Stimulated activated CD4-positive, alpha-beta T cell treated with anti-CD3 and anti-CD28 coated beads, Interleukin-12 subunit alpha, Interleukin-12 subunit beta, amount 100 ng/mL, for 4 hours (primary cell): Measurements from ENCODE around the gene SYN1.
A peak's percentile ranks its signal among the peaks of the same experiment; 100 is the strongest.

Experiments used
- DNase-seq: peaks from one replicate; pipeline ENCODE4 v3.0.0-alpha.2; 2020

SYN1 gene

DNA sequence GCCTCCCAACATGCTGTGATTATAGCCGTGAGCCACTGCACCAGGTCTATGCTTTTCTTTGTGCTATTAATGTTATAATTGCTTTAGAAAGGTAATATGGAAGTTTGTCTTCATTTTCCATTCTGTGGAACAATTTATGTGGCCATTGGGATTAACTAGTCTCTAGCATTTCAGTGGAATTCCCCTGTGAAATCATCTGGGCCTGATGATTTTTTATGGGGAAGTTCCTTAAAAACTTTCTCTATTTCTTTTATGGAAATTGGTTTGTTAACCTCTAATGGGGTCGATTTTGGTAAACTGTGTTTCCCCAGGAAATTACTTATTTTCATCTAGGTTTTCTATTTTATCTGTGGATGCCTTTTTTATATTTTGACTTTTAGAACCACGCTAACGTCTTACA, 26.1 kb downstream of the SYN1 start:
- no peak for DNase-seq

DNA sequence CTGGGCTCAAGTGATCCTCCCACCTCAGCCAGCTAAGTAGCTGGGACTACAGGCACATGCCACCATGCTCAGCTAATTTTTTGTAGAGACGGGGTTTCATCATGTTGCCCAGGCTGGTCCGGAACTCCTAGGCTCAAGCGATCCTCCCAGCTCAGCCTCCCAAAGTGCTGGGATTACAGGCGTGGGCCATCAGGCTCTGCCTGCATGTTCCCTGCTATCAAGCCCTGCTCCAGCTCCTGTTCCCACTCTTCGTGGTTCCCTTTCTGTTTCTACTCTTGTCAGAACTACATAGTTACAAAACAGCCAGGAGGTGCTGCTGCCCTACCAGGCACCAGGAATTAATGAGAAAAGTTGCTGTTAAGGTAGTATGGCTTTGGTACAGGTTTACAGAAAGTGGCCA, 28.7 kb downstream of the SYN1 start:
- no peak for DNase-seq

DNA sequence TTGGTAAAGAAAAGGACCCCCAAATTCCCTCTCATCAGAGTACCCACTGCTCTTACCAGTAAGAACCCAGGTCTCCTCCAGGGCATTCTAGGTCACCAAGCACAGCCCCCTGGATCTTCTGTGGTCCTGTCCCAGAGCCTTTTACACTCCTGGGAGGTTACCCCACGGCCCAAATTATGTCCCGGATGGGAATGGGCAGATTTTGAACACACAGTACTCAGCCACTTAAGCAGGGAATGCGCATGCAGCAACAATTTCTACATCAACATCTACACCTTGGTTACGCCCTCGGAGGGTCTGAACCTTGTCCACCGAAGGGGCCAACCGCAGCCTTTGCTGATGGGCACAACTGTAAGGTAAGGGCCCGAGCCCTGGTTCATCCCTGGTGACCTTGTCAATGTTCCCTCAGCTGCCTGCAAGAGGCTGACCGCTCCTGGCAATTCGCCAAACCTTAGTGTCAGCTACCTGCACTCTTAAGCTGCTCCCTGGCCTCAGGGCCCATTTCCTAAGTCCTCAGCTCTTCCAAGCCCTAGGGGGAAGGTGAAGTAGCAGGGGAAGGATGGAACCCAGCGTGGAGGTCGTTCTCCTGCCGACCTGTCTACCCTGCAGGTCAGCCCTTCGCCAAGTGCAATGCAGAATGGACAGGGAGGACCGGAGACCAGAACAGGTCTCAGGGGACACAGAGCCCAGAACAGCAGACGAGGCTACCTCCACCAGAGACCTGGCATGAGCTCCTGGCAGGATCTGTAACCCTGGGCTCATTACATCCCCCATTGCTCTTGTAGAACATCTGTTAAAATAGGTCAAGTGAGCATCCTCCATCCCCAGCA, 31.5 kb downstream of the SYN1 start:
- DNase-seq, result no peak

DNA sequence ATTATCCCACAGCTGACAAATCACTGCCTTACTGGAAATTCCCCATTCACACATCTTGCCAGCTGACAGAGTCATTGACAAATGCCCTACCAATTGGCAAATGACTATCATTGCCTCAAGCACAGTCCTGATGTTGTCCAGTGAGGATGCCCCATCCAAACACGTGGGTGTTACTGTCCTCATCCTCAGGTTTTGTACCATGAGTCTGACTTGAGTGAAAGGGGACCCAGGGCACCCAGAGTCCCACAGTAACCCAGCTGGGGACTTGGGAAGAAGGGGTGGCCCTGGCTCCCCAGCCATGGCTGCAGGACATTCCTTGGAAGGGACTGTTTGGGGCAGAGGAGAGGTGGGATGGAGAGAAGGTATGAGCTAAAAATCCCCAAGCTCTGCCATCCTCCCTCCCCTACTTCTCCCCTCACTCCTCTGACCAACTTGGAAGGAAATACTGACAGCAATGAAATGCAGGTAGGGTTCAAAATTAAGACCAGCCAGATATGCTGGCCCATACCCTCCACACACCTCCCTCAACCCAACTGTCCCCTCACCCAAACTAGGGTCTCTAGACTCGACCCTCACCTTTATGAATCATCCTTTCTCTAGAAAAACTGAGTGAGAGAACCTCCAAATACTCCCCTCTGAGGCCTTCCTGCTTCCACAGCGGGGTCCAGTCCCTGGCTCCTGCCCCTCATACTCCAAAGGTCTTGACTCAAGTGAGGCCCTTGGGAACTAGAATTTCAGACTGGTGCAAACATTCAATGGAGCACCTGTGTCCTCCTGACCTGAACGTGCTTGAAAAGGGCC, 32.4 kb downstream of the SYN1 start:
- DNase-seq, result no peak

DNA sequence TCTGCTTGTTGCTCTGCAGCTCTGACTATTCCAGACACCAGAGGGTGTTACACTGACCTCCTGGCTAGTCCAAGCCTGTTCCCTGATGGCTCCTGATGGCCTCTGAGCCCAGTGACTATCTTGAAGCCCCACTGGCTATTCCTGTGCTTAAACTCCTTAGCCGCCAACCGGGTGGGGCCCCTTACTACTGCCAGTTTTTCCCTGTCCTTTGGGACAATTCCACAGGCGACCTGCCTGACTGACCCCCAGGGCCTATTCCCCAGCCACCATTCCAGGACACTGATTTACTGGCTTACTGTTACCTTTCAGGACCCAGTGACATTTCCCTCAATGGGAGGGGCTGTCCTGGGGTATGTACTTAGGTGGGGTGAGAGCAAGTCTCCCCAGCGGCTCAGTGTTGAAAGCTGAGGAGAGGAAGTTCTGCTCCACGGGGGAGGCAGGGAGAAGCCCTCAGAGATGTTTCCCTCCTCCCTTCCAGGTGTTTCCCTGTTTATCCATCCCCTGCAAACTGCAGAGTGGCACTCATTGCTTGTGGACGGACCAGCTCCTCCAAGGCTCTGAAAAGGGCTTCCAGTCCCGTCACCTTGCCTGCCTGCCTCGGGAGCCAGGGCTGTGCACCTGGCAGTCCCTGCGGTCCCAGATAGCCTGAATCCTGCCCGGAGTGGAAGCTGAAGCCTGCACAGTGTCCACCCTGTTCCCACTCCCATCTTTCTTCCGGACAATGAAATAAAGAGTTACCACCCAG, 33.4 kb downstream of the SYN1 start:
- no peak for DNase-seq

DNA sequence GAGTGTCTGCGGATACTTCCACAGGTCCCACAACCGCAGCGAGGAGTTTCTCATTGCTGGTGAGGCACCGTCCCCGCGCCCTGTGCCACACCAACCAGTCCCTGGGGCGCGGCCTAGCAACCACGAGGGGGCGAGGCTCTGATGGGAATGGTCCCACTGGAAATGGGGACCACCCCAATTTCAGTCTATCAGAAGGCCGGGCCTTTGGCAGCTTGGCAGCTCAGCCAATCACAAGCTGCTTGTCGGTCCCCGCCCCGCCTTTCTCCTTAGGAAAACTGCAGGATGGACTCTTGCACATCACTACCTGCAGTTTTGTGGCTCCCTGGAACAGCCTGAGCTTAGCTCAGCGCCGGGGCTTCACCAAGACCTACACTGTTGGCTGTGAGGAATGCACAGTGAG, 34.4 kb downstream of the SYN1 start:
- no peak for DNase-seq

DNA sequence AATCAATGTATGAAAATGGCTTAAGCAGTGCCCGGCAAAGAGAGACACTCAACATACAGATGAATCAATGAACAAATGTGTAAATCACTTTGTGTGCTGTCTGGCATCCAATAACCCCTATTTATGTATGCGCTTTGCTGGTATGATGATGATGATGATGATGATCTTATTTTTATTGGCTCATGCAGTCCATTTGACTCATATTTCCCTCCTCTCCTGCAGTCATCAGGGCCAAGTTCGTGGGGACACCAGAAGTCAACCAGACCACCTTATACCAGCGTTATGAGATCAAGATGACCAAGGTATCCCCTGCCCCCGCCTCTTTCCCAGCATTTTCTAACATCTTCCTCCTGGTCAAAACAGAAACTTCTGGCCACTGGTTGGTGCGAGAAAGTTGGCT, 34.9 kb downstream of the SYN1 start:
- no peak for DNase-seq

DNA sequence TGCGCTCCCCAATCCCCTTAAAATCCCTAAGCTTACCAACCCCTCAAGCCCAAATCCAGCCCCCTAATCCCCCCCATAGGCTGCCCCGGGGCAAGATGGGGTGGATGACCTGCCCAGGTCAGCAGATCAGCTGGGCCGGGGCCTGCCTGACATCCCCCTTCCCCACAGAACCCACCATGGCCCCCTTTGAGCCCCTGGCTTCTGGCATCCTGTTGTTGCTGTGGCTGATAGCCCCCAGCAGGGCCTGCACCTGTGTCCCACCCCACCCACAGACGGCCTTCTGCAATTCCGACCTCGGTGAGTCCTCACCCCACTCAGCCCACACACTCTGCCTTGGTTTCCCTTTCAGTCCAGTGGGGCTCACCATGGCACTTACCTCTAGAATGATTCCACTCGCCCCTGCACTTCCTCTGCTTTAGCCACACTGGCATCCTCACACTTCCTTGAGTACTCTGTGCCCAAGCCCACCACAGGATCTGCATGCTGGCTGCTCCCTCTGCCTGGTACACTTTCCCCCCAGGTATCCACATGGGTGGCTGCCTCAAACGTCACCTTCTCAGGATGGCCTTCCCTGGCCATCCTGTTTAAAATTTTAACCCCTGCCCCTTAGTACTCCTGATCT, 36.3 kb downstream of the SYN1 start:
- no peak for DNase-seq

DNA sequence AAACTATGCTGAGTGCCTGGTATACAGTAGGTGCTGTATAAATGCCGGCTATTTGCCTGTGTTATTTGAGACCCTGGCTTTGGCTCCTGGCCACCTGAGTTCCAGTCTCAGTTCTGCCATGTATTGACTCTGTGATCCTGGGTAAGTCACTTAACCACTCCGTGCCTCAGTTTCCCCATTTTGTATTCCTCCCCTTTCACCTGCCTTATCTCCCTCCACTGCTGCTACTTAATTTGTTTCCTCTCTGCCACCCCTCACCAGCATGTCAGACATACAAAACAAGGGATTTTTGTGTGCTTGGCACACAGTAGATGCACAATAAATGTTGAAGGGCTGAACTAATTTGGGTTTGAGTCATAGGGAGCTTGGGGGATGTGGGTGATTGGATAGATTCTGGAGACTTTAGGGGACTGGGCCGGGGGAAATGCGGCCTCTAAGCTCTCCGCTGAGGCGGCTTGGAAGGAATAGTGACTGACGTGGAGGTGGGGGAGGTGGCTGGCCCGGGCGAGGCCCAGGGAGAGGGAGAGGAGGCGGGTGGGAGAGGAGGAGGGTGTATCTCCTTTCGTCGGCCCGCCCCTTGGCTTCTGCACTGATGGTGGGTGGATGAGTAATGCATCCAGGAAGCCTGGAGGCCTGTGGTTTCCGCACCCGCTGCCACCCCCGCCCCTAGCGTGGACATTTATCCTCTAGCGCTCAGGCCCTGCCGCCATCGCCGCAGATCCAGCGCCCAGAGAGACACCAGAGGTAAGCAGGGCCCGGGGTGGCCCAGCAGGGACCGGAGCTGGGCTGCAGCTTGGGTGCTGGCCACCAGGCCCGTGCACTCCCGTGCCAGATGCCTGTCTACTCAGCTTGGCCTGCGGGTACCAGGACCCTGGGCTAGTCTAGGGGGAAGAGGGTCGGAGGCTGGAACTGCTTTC, 37.7 kb downstream of the SYN1 start, which contains the start of gene TIMP1:
TIMP1 (plus strand) TSS at position 706 of the 917 bp plus-strand sequence. CDS start 980 bp downstream, outside the sequence.
- peak; percentile 69 for DNase-seq

DNA sequence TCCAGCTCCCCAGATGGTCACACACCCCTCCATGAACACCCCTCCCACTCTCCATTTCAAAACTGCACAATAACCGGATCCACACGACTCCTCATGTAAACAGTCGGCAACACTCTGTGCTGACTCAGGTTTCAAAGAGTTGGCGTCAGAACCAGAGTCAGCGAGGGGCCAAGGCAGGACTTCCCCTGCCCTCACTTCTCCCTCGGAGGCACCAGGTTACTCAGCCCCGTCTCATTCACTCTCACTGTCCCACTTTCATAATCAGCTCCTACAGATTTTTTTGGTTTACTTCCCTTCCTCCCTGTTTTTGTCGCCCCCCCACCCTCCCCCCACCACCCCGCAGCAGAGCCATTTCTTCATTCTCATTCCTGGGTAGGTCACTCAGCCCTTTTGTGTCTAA, 40.1 kb downstream of the SYN1 start:
- no peak for DNase-seq

DNA sequence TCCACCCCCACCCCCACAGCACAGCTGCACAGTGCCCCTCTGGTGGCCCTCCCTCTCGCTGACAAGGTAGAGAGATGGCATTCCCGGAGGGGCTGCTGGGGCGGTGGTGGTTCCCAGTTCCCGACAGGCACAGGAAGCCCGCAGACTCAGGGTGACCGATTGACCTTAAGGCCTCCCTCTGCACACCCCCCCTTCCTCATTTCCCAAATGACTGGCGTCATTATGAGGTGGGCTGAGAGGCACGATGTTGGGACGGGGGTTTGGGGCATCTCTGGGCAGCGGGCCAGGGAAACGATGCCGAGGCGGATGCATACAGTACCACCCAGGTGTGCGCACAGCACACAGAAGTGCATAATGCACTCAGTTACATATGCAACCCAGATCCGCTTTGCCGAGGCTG, 41.0 kb downstream of the SYN1 start:
- DNase-seq, result no peak

DNA sequence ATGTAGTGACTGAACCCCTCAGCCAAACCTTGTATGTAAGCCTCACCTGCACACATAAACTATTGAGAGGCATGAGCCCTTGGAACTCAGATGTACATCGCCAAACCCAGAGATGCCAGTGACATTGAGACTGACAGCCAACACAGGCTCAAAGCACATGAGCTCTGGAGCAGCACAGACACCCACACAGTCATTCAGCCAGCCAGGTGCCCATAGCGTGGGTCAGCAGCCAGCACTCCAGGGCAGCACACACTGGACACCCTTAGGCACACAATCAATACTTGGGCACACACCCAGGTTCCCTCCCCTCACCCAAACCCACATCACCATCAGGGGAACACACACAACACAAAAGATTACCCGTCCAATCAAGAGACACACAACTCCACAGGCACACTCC, 41.8 kb downstream of the SYN1 start:
- DNase-seq, result no peak

DNA sequence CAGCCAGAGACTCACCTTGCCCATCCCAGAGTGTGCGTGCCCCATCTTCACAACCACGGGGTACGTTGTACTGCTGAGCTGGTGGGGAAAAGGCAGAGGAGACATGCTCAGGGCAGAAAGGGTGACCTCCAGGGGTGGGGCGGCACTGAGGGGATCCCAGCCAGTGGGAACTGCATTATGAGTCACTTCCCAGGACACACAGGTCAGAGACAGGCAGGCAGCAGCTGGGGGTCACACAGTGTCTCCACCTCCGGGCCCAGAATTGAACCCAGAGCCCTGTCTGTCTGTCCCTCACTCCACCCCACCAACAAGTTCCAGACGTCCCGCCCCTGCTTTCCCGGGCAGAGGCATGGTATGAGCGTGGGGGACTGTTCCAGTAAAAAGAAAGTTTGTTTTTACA, 42.2 kb downstream of the SYN1 start:
- no peak for DNase-seq

DNA sequence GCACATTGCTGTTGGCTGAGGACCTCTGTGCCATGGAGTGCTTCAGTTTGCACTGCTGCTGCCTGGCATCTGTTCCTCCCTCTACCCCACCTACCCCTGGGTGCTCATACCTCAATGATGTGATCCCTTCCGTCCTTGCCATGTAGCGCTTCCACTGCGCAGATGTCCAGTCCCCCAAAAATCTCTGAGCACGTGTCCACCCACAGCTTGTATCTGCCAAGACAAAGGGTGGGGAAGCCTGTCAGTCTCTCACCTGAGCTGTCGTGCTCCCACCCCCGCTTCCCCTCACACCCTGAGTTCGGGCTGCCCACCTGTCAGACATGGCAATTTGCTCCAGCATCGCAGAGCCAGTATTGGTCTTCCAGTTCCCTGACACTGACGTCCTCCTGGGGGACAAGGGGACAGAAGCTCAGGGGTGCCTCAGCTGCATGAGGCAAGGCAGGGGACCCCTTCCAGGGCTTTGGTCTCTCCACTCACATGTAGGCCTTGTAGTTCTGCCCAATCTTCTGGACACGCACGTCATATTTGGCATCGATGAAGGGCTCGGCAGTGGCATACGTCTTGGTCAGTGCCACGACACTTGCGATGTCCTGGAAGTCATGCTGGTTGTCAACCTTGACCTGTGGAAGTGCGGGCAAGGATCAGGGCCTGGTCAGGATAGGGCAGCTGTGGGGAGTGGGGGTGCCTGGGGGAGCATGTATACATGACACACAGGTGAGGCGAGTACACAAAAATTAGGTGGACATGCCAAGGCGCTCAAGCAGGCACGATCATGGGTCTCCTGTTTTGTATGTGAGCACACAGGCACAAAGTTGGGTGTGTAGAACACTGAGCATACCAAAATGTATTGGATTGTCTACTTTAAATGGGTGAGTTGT, 43.4 kb downstream of the SYN1 start:
- DNase-seq, result no peak

DNA sequence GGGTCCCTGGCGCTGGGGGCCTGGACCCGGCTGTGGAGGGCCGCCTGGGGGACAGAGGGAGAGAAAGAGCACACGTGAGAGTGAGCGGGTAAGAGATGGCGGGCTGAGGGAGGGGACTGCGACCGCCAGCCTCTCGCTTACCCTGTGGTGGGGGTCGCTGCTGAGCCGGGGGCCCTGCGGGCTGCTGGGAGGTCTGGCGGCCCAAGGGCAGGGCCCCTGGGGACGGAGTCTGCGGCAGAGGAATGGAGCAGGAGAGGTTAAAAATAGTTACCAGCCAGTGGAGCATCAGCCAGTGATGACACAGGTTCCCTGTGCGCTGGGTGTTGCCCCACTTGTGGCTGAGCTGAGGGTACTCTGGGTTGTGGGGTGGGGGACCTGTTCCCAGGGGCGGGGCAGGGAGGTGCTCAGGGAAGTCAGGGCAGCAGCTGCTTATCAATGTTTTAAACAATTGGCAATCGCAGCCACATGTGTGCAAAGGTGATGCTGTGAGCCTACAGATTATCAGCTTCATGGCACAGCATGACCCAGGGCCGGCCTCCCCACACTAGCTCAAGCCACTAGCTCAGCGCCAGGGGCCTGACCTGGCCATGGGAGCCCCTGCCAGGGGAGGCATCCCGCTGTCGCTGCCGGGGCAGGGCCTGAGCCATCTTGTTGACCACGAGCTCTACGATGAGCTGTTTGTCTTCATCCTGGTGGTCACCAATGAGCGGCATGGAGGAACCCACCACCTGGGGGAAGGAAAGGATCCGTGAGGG, 44.9 kb downstream of the SYN1 start:
- no peak for DNase-seq

DNA sequence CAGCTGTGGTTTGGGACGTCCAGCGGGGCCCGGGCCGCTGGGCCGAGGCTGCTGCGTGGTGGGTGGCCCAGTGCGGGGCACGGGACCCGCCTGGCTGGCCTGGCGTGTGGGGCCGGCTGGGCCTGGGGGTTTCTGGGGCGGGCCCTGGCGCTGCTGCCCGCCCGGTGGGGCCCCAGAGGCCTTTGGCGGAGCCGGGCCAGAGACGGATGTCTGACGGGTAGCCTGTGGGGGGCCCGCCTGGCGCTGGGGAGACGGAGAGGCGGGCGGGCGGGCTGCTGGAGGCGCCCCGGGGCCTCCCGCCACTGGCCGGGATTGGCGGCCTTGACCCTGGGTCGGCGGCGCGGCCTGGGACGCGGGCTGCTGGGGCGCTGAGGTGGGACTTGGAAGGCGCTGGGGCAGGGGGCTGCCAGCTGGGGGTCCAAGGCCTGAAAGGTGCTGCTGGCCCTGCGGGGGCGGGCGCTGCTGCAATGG, 45.5 kb downstream of the SYN1 start:
- no peak for DNase-seq

DNA sequence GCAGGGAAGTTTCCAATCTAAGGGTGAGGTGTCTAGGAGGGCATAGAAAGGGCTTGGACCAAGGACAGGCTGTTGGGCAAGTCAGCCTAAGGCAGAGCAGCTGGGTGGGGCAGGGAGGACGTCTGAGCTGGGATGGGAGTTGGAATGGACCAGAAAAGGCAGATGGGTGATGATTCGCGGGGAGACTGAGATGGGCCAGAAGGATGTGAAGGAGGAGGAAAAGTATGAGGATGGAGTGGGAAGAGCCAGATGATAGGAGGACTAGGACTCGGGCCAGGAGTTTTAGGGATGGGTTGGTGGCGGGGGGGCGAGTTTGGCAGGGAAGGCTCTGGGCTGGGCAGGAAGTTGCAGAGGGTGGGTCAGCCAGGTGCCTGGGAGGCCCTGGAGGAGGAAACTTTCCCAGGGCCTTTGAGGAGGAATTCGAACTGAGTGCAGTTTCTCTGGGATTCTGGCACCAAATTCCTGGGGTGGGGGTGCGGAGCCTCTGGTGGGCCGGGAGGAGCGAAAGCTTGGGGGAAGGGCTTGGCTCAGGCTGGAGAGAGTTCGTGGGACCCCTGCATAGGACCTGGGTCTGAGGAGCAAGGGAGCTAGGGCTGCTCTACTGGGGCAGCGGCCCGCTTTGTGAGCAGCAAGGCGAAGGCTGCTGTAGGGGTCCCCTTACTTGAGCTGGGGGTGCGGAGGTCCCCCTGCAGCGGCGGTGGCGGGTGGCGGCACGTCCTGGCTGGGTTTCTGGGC, 46.1 kb downstream of the SYN1 start:
- no peak for DNase-seq

DNA sequence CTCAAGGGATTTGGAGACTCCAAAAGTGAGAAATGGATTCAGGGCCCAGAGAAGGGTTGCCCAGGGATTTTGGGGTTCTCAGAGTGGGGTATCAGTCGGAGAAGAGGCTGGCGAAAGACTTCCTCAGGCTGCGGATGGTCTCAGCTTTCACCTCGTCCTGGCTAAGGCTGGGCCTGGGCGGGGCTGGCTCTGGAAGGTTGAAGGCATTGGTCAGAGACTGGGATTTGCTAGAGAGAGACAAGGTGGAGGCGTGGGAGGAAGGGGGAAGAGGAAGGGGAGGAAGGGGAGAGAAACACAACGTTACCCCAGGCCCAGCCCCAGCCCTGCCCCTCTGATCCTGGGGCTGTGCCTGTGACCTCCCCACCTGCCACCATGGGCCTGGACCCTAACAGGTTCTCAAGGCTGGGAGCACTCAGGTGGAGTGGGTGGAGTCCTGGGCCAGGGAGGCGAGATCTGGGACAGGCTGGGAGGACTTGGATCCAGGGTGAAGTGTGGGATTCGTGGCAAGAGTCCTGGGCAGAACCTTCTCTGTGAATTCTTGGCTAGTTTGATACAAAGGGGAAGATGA, 46.8 kb downstream of the SYN1 start:
- no peak for DNase-seq

DNA sequence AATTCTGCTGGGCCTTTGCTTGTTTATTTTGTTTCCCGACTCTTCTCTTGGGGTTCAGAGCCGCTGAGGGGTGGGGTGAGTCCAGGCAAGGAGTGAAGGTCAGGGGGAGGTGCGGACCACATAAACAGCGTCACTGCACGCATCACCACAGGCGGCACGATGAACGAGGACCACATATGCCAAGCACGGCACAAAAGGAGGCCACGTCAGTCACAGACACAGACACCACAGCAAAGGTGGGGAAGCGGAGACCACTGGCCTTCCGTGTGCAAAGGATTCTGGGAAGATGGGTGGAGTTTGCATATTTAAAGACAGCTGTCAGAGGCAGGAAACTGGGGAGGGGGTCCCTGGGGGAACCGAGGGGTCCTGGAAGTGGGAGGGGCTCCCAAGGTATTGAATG, 47.8 kb downstream of the SYN1 start:
- DNase-seq, result no peak
